ENCODE measurements around the gene RGL3. TPM values are rescaled to one million over a fixed set of nuclear protein-coding genes. Genes with fewer than 3 reads are reported as not detected.

Gene RGL3
- total and polyA plus RNA-seq, 9 of the 15 experiments (the other 6 are each of a cell fraction or from before 2014, with no cell fraction given), result 0.12 to 0.61 (median 0.32) TPM; not detected in 4

GRCh38 chr19:11346104-11346940 is 72.8 kb downstream of the RGL3 start, which contains the start of the genes CCDC159 and TMEM205 (continued):
- TF ChIP-seq TEAD1 (CRISPR knock-in tag; IDR thresholded peaks at IDR 0.05), result peak in 1 of 2 experiments; percentile 19; a peak in 2 of 4 replicates
- TF ChIP-seq DPF2 (IDR thresholded peaks at IDR 0.05), result 0 out of 2 replicates have a peak, but pooled peaks have one; percentile 9
- no peak for TF ChIP-seq STAT6 (CRISPR knock-in tag; IDR thresholded peaks at IDR 0.05)
- TF ChIP-seq HOMEZ (CRISPR knock-in tag; IDR thresholded peaks at IDR 0.05), result no peak
- no peak for TF ChIP-seq HNRNPUL1 (IDR thresholded peaks at IDR 0.05; ENCODE audit: low read length)
- TF ChIP-seq PML (IDR thresholded peaks at IDR 0.05; ENCODE audit: low read length), result peak; percentile 33; the same call in 1 of the 2 replicates
- peak; percentile 20 for TF ChIP-seq POLR2B (IDR thresholded peaks at IDR 0.05; ENCODE audit: low read depth, partially characterized antibody)
- 0 out of 2 replicates have a peak, but pooled peaks have one; percentile 10 for TF ChIP-seq BHLHE40 (IDR thresholded peaks at IDR 0.05; ENCODE audit: low read length)
- TF ChIP-seq CREB1 (IDR thresholded peaks at IDR 0.05), result peak; percentile 81
- TF ChIP-seq CREB1 (CRISPR knock-in tag; IDR thresholded peaks at IDR 0.05), result peak; percentile 67; the same call in 1 of the 2 replicates
- no peak for TF ChIP-seq ARNT (IDR thresholded peaks at IDR 0.05)
- TF ChIP-seq MTA3 (IDR thresholded peaks at IDR 0.05; ENCODE audit: borderline replicate concordance), result peak; percentile 97
- peak; percentile 96 for TF ChIP-seq L3MBTL2 (IDR thresholded peaks at IDR 0.05)
- peak; percentile 90 for TF ChIP-seq FOS (IDR thresholded peaks at IDR 0.05; ENCODE audit: extremely low read depth, insufficient read length)
- TF ChIP-seq ZNF609 (CRISPR knock-in tag; IDR thresholded peaks at IDR 0.05; ENCODE audit: borderline replicate concordance), result no peak
- TF ChIP-seq RB1 (IDR thresholded peaks at IDR 0.05; ENCODE audit: low read depth), result 0 out of 2 replicates have a peak, but pooled peaks have one; percentile 16
- no peak for TF ChIP-seq BRCA1 (IDR thresholded peaks at IDR 0.05)
- no peak for TF ChIP-seq BRCA1 (CRISPR knock-in tag; IDR thresholded peaks at IDR 0.05)
- no peak for TF ChIP-seq NFXL1 (CRISPR knock-in tag; IDR thresholded peaks at IDR 0.05)
